ENCODE results near the gene TMEM233. TPM values are rescaled to one million over a fixed set of nuclear protein-coding genes. Genes with fewer than 3 reads are reported as not detected.

The TMEM233 gene
- total RNA-seq, 1 experiment from 2014 or later: 0.28 TPM

DNA sequence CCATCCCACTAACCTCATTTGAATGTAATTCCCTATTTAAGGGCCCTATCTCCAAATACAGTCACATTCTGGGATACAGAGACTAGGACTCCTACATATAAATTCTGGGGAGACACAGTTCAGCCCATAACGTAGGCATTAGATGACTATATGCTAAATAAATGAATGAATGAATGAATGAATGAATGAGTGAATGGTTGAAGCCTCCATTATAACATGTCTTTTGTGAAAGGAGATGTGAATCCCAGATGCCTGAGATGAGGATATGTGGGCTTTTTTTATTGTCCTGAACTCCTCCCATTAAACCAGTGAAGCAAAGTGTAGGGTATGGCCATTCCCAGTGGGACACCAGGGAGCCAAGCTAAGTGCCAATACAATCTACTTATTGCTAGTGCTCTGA lies 20.5 kb upstream of the TMEM233 start:
- ChIA-PET POLR2A (no interaction called here), CTCF (no interaction called here)
- Mint-ChIP-seq H3K9me3 (peaks cover 4% of the 10 kb centered on the region; the same call in 1 of the 2 replicates), H3K27ac (no peak overlapping the region), H3K4me3 (no peak overlapping the region), H3K27me3 (ENCODE audit: low read depth) (0 out of 2 replicates have a peak, but pooled peaks cover 4% of the 10 kb centered on the region), H3K4me1 (no peaks in the 10 kb centered on the region), H3K36me3 (no peaks in the 10 kb centered on the region)
- DNase-seq (ENCODE audit: low spot score): no peak
- ATAC-seq: no peak
- TF ChIP-seq GRHL2 (CRISPR knock-in tag; IDR thresholded peaks at IDR 0.05; ENCODE audit: insufficient replicate concordance, severe bottlenecking) (no peak), SP1 (CRISPR knock-in tag; conservative IDR thresholded peaks at IDR 0.05) (no peak), KAT7 (CRISPR knock-in tag; IDR thresholded peaks at IDR 0.05; ENCODE audit: borderline replicate concordance) (no peak), ZNF281 (CRISPR knock-in tag; IDR thresholded peaks at IDR 0.05) (no peak), ZNF671 (CRISPR knock-in tag; IDR thresholded peaks at IDR 0.05) (no peak), FOXJ3 (CRISPR knock-in tag; IDR thresholded peaks at IDR 0.05; ENCODE audit: borderline replicate concordance) (no peak), ZNF512 (CRISPR knock-in tag; IDR thresholded peaks at IDR 0.05; ENCODE audit: borderline replicate concordance) (no peak)
- TF ChIP-seq, protein P1, sequence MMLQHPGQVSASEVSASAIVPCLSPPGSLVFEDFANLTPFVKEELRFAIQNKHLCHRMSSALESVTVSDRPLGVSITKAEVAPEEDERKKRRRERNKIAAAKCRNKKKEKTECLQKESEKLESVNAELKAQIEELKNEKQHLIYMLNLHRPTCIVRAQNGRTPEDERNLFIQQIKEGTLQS (CRISPR knock-in tag; conservative IDR thresholded peaks at IDR 0.05): no peak
- TF ChIP-seq, protein P2, sequence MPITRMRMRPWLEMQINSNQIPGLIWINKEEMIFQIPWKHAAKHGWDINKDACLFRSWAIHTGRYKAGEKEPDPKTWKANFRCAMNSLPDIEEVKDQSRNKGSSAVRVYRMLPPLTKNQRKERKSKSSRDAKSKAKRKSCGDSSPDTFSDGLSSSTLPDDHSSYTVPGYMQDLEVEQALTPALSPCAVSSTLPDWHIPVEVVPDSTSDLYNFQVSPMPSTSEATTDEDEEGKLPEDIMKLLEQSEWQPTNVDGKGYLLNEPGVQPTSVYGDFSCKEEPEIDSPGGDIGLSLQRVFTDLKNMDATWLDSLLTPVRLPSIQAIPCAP (CRISPR knock-in tag; IDR thresholded peaks at IDR 0.05): no peak

GRCh38 chr12:119574255-119574654 lies 19.3 kb upstream of the TMEM233 start:
- DNase-seq (ENCODE audit: low spot score): no peak
- no peaks in the 10 kb centered on the region for H3K4me1 Mint-ChIP-seq
- ChIA-PET POLR2A (no interaction called here), CTCF (interaction anchor here (2.4 kb wide), 1 partner anchor 69 kb away, joined by 12 read pairs; no protein-coding TSS in a partner anchor)
- no peaks in the 10 kb centered on the region for H3K36me3 Mint-ChIP-seq
- no peak for ATAC-seq
- TF ChIP-seq PRDM15 (CRISPR knock-in tag; IDR thresholded peaks at IDR 0.05): no peak
- TF ChIP-seq ZNF425 (CRISPR knock-in tag; conservative IDR thresholded peaks at IDR 0.05): no peak
- no peak for TF ChIP-seq GTF2I (CRISPR knock-in tag; conservative IDR thresholded peaks at IDR 0.05)
- no peak for TF ChIP-seq ZBTB21 (CRISPR knock-in tag; IDR thresholded peaks at IDR 0.05; ENCODE audit: borderline replicate concordance)
- TF ChIP-seq NR2C2 (CRISPR knock-in tag; IDR thresholded peaks at IDR 0.05): no peak
- no peak for TF ChIP-seq ZNF416 (CRISPR knock-in tag; IDR thresholded peaks at IDR 0.05)
- TF ChIP-seq MYBL2 (CRISPR knock-in tag; IDR thresholded peaks at IDR 0.05): no peak
- no peak for TF ChIP-seq ZNF263 (CRISPR knock-in tag; IDR thresholded peaks at IDR 0.05; ENCODE audit: low read depth)
- TF ChIP-seq ZNF232 (CRISPR knock-in tag; IDR thresholded peaks at IDR 0.05): no peak
- H3K4me3 Mint-ChIP-seq: no peak overlapping the region
- H3K27me3 Mint-ChIP-seq (ENCODE audit: low read depth): 0 out of 2 replicates have a peak, but pooled peaks cover 4% of the 10 kb centered on the region
- H3K27ac Mint-ChIP-seq: no peak overlapping the region
- peaks cover 4% of the 10 kb centered on the region; the same call in 1 of the 2 replicates for H3K9me3 Mint-ChIP-seq
